Activated CD4-positive, CD25-positive, alpha-beta regulatory T cell treated with anti-CD3 and anti-CD28 coated beads, Interleukin-2, amount 50 U/mL, for 72 hours (primary cell): ENCODE measurements around the gene ERCC2.
"Not testable (repeated sequence)": the region's sequence is repeated elsewhere in the genome, so short reads cannot be mapped to it uniquely, and the experiment has no call there.

Source experiments
- DNase-seq: peaks from one replicate; pipeline ENCODE4 v3.0.0; 2021

ERCC2 gene

GRCh38 chr19:45370410-45371204, at the start of gene ERCC2:
Gene ERCC2 (minus strand): TSS chr19:45370573. CDS start chr19:45370540, 33 bp downstream.
- DNase-seq: peak; percentile 99

- DNase-seq: no peak
These were observed 49.5 kb upstream of the ERCC2 start for GRCh38 chr19:45419895-45420294.

GRCh38 chr19:45419396-45419795, 49.0 kb upstream of the ERCC2 start:
- DNase-seq: no peak

DNA sequence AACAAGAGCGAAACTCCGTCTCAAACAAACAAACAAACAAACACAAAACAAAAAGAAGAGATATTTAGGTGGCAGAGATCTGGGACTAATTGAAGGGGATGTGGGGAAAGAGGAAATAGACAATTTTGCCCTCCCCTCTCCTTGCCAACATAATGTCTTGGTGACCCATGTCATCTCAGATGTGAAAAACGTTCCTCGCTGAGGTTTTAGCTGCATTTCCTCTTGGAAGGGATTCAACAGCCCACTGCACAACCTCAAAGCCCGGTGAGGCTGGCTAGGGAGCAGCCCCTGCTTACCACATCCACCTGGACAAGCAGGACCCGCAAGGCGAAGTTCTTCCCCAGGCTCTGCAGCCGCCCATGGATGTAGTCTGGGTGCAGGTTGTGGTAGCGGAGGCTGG, 48.4 kb upstream of the ERCC2 start:
- no peak for DNase-seq

DNA sequence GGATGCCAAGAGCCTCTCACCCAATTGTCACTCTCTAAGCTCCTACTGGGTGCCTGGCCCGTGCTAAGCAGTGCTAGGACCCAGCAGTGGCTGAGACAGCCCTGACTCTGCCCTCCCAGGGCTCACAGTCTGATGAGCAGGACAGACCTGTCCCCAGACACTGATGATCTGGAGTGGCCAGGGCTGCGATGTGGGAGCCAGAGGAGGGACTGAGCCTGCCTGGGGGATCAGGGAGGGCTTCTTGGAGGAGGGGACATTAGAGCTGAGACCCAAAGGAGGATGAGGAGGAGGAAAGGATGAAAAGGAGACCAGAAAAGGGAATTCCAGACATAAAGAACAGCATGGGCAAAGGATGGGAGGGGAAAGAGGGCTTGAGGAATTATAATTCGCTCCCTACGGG, 46.8 kb upstream of the ERCC2 start:
- no peak for DNase-seq

DNA sequence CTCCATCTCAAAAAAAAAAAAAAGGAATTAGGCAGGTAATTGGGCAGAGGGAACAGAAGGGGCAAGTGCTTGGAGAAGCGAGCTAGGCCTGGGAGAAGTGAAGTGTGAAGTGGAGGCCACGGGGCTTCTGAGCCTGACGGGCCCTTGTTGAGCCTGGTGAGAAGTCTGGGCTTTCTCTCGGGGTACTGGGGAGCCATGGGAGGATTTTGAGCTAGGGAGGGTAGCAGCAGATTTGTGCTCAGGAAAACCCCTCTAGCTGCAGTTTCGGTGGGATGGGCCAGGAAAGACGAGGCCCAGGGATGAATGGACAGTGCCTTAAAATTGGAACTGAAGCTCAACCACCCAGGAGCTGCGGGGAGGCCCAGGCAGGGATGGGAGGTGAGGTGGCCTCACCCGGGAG, 44.1 kb upstream of the ERCC2 start:
- no peak for DNase-seq

DNA sequence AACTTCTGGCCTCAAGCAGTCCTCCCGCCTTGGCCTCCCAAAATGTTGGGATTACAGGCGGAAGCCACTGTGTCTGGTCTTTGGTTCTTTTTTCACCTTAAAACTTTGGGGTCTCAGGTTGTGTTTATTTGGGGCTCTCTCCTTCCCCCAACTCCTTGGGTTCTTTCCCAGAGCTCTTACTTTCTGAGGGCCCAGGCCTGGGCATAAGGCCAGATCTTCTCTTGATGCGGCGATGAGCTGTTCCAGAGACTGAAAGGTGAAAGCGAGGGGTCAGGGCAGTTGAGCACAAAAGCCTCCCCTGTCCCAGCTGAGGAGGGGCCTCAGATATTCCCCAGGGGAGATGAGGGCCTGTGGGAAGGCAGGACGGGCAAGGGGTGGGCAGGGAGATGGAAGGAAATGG, 43.1 kb upstream of the ERCC2 start:
- no peak for DNase-seq

- not testable (repeated sequence) for DNase-seq
These were observed 40.0 kb upstream of the ERCC2 start for GRCh38 chr19:45410330-45410729.

- DNase-seq: no peak
These were observed 39.2 kb upstream of the ERCC2 start for GRCh38 chr19:45409557-45409920.

GRCh38 chr19:45408830-45409556, 38.6 kb upstream of the ERCC2 start:
- no peak for DNase-seq

DNA sequence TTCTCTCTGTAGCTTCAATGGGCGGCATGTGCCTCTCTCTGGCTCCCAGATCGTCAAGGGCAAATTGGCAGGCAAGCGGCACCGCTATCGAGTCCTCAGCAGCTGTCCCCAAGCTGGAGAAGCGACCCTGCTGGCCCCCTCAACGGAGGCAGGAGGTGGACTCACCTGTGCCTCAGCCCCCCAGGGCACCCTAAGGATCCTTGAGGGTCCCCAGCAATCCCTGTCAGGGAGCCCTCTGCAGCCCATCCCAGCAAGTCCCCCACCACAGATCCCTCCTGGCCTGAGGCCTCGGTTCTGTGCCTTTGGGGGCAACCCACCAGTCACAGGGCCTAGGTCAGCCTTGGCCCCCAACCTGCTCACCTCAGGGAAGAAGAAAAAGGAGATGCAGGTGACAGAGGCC, 37.7 kb upstream of the ERCC2 start:
- DNase-seq: no peak

- DNase-seq: not testable (repeated sequence)
These were observed 37.2 kb upstream of the ERCC2 start for GRCh38 chr19:45407585-45407984.

DNA sequence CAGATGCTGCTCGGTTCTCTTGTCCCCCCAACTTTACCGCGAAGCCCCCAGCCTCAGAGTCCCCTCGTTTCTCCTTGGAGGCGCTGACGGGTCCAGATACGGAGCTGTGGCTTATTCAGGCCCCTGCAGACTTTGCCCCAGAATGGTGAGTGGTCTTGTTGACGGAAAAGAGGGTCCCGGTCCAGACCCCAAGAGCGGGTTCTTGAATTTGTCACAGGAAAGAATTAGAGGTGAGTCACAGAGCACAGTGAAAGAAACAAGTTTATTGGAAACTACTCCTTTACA, 36.7 kb upstream of the ERCC2 start:
- DNase-seq: no peak

DNA sequence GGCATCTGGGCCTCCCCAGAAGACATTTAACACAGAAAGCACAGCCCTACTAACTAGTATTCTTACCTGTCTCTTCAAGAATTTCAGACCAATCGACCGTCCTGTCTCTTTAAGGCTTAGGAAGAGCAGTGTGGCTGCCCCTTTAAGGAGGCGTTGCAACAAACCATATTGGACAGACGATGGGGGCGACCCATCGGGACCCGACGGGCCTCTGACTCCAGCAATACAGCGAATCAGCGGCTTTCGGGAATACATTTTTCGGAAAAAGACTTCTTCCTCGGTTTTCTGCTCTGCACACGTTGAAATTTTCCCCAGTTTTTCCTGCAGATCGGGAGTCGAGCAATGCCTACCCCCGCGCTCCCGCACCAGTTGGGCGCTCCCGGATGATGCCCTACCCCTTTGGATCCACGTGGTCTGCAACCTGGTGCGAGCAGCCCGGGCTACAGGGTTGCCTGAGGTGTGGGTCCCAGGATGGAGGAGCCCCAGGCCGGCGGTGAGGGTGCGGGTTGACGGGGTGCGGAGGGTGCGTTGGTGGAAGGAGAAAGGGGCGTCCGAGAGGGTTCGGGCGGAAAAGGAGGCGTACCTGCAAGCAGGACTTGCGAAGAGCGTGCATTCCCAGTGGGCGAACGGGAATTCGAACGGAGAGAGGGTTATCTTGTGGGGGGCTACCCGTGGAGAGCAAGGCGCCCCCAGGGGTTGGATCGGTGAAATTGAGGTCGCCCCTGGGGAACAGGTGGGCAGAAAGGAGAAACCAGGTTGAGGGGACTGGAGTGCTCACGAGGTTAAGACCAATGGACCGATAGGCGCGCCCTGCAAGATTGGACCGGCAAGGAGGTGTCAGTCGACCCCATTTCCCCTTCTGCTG, 36.1 kb upstream of the ERCC2 start, which contains the start of gene POLR1G:
Gene POLR1G (plus strand): TSS at position 419 of the 865 bp plus-strand sequence. CDS start 53 bp downstream, at position 472.
- DNase-seq: peak; percentile 80

GRCh38 chr19:45405435-45406225, 35.3 kb upstream of the ERCC2 start:
- peak; percentile 71 for DNase-seq

- peak; percentile 51 for DNase-seq
These were observed 34.4 kb upstream of the ERCC2 start, which contains the start of gene PPP1R13L for GRCh38 chr19:45404557-45405434. Gene PPP1R13L (minus strand): TSS chr19:45405069. CDS start chr19:45398318, 6,751 bp downstream.

GRCh38 chr19:45403781-45404556, 33.6 kb upstream of the ERCC2 start:
- peak; percentile 56 for DNase-seq

DNA sequence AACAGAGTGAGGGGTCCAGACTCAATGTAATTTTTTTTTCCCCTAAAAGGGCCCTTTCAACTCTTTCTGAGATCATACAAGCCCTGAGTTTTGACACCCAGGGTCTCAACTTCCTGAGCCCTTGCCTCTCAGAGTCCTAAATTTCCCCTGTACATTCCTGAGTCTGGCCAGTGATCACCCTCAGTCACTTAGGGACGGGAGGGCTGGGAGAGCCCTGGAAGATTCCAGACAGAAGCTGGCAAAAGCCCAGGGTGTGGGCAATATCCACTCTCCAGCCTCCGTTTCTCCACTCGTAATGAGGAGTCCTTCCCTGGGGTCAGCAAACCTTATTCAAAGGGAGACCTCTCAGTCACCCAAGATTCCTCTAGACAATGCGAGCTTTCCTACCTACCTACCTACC, 32.9 kb upstream of the ERCC2 start:
- DNase-seq: no peak

- DNase-seq: no peak
These were observed 32.1 kb upstream of the ERCC2 start for GRCh38 chr19:45402298-45403061.

DNA sequence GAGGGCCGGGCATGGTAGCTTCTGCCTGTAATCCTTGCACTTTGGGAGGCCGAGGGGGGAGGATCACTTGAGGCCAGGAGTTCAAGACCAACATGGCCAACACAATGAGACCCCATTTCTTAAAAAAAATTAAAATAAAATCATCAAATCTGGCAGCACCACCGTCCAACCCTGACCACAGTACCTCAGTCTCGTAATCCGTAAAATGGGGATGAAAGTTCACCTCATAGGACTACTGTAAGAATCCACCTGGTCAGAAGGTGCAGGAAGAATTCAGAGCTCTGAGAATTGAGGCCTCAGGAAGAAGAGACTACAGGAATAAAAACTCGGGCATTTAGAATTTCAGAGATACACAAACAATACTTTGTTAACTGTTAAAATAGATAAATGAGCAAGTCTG, 31.4 kb upstream of the ERCC2 start:
- no peak for DNase-seq
